ENCODE data around the gene LIF.

GRCh38 chr22:30280505-30280904 lies 33.9 kb upstream of the LIF start:
- no peak for TF ChIP-seq POLR2A (IDR thresholded peaks at IDR 0.05)
- no peak for TF ChIP-seq CTCF (IDR thresholded peaks at IDR 0.05)

Measured in upper lobe of left lung (tissue), 4 donors.